ENCODE measurements around the gene NELFB. TPM values are rescaled to one million over a fixed set of nuclear protein-coding genes. Genes with fewer than 3 reads are reported as not detected.

NELFB gene
- total RNA-seq, 1 experiment from 2014 or later, result 95.0 TPM

DNA sequence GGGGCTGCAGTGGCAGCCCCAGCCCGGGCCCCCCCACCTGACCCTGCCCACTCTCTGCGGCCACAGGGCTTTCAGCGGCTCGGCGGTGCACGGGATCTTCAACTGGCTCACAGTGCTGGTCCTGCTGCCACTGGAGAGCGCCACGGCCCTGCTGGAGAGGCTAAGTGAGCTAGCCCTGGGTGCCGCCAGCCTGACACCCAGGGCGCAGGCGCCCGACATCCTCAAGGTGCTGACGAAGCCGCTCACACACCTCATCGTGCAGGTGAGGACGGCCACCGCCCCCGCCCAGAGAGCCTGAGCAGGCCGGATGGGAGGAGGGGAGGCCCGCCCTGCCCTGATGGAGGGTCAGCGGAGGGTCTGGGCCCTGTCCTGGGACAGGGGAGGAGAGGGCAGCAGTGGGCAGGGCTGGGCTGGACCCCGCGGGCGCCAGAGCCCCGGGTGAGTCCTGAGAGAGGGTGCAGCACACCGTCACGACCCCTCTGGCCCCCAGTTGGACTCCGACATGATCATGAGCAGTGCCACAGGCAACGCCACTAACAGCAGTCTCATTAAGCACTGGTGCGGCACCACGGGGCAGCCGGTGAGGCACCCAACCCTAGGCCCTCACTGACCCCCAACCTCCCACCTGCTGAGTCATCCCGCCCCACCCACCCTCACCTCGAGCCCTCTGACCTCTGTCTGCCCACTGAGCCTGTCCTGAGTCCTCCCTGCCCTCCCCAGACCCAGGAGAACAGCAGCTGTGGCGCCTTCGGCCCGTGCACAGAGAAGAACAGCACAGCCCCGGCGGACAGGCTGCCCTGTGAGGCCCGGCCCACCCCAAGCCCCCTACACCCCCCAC, 21.8 kb upstream of the NELFB start (continued):
- TF ChIP-seq AFF4 (CRISPR knock-in tag; IDR thresholded peaks at IDR 0.05; ENCODE audit: borderline replicate concordance) (no peak), ATF1 (CRISPR knock-in tag; IDR thresholded peaks at IDR 0.05) (no peak)

DNA sequence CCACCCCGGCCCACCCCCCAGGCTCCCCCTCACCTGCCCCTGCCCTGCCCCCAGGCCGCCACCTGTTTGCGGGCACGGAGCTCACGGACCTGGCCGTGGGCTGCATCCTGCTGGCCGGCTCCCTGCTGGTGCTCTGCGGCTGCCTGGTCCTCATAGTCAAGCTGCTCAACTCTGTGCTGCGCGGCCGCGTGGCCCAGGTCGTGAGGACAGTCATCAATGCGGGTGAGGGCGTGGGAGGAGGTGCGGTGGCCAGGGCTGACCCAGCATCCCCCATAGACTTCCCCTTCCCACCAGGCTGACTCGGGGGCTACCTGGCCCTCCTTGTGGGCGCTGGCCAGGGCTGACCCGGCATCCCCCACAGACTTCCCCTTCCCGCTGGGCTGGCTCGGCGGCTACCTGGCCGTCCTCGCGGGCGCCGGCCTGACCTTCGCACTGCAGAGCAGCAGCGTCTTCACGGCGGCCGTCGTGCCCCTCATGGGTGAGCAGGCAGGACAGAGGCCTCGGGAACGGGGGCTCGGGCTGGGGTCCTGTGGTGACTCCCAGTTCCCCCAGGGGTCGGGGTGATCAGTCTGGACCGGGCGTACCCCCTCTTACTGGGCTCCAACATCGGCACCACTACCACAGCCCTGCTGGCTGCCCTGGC, 21.0 kb upstream of the NELFB start:
- Mint-ChIP-seq H3K27ac (no peak overlapping the region), H3K4me3 (no peak overlapping the region), H3K36me3 (no peaks in the 10 kb centered on the region), H3K9me3 (no peaks in the 10 kb centered on the region), H3K27me3 (ENCODE audit: low read depth) (no peaks in the 10 kb centered on the region), H3K4me1 (peaks cover 18% of the 10 kb centered on the region)
- DNase-seq (ENCODE audit: low spot score) (no peak), ATAC-seq (no peak)
- TF ChIP-seq, protein P1, sequence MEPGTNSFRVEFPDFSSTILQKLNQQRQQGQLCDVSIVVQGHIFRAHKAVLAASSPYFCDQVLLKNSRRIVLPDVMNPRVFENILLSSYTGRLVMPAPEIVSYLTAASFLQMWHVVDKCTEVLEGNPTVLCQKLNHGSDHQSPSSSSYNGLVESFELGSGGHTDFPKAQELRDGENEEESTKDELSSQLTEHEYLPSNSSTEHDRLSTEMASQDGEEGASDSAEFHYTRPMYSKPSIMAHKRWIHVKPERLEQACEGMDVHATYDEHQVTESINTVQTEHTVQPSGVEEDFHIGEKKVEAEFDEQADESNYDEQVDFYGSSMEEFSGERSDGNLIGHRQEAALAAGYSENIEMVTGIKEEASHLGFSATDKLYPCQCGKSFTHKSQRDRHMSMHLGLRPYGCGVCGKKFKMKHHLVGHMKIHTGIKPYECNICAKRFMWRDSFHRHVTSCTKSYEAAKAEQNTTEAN (CRISPR knock-in tag; IDR thresholded peaks at IDR 0.05), result no peak
- TF ChIP-seq, protein P2, sequence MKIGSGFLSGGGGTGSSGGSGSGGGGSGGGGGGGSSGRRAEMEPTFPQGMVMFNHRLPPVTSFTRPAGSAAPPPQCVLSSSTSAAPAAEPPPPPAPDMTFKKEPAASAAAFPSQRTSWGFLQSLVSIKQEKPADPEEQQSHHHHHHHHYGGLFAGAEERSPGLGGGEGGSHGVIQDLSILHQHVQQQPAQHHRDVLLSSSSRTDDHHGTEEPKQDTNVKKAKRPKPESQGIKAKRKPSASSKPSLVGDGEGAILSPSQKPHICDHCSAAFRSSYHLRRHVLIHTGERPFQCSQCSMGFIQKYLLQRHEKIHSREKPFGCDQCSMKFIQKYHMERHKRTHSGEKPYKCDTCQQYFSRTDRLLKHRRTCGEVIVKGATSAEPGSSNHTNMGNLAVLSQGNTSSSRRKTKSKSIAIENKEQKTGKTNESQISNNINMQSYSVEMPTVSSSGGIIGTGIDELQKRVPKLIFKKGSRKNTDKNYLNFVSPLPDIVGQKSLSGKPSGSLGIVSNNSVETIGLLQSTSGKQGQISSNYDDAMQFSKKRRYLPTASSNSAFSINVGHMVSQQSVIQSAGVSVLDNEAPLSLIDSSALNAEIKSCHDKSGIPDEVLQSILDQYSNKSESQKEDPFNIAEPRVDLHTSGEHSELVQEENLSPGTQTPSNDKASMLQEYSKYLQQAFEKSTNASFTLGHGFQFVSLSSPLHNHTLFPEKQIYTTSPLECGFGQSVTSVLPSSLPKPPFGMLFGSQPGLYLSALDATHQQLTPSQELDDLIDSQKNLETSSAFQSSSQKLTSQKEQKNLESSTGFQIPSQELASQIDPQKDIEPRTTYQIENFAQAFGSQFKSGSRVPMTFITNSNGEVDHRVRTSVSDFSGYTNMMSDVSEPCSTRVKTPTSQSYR (CRISPR knock-in tag; IDR thresholded peaks at IDR 0.05), result no peak
- no peak for TF ChIP-seq SOX15 (CRISPR knock-in tag; IDR thresholded peaks at IDR 0.05)
- TF ChIP-seq FOXP1 (CRISPR knock-in tag; IDR thresholded peaks at IDR 0.05; ENCODE audit: borderline replicate concordance), result 0 out of 2 replicates have a peak, but pooled peaks have one; percentile 20
- TF ChIP-seq, protein P3, sequence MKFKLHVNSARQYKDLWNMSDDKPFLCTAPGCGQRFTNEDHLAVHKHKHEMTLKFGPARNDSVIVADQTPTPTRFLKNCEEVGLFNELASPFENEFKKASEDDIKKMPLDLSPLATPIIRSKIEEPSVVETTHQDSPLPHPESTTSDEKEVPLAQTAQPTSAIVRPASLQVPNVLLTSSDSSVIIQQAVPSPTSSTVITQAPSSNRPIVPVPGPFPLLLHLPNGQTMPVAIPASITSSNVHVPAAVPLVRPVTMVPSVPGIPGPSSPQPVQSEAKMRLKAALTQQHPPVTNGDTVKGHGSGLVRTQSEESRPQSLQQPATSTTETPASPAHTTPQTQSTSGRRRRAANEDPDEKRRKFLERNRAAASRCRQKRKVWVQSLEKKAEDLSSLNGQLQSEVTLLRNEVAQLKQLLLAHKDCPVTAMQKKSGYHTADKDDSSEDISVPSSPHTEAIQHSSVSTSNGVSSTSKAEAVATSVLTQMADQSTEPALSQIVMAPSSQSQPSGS (CRISPR knock-in tag; IDR thresholded peaks at IDR 0.05; ENCODE audit: borderline replicate concordance, low read depth), result no peak
- no peak for TF ChIP-seq ETV6 (CRISPR knock-in tag; IDR thresholded peaks at IDR 0.05)
- ChIA-PET POLR2A (no interaction called here), CTCF (interaction anchor here (0.5 to 4.6 kb wide), 11 partner anchors 10 to 205 kb away, joined by 3 to 143 read pairs (median 3); partner anchors contain the start of genes CYSRT1, NPDC1, RNF208 and RNF224)

GRCh38 chr9:137234758-137235423, 20.2 kb upstream of the NELFB start:
- no peaks in the 10 kb centered on the region for H3K36me3 Mint-ChIP-seq
- TF ChIP-seq MYBL2 (CRISPR knock-in tag; IDR thresholded peaks at IDR 0.05), result no peak
- no peak for TF ChIP-seq SMAD4 (CRISPR knock-in tag; IDR thresholded peaks at IDR 0.05)
- TF ChIP-seq E2F5 (CRISPR knock-in tag; IDR thresholded peaks at IDR 0.05), result no peak
- TF ChIP-seq, protein P4, sequence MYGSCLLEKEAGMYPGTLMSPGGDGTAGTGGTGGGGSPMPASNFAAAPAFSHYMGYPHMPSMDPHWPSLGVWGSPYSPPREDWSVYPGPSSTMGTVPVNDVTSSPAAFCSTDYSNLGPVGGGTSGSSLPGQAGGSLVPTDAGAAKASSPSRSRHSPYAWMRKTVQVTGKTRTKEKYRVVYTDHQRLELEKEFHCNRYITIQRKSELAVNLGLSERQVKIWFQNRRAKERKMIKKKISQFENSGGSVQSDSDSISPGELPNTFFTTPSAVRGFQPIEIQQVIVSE (CRISPR knock-in tag; IDR thresholded peaks at IDR 0.05; ENCODE audit: borderline replicate concordance), result no peak
- TF ChIP-seq KAT7 (CRISPR knock-in tag; IDR thresholded peaks at IDR 0.05; ENCODE audit: borderline replicate concordance), result no peak
- no peak for TF ChIP-seq ZBTB21 (CRISPR knock-in tag; IDR thresholded peaks at IDR 0.05; ENCODE audit: borderline replicate concordance)
- no peak for TF ChIP-seq ZNF263 (CRISPR knock-in tag; IDR thresholded peaks at IDR 0.05; ENCODE audit: low read depth)
- TF ChIP-seq GABPB1 (CRISPR knock-in tag; IDR thresholded peaks at IDR 0.05), result no peak
- no peak for TF ChIP-seq TP53 (CRISPR knock-in tag; IDR thresholded peaks at IDR 0.05)
- no peak overlapping the region; the same call in 1 of the 2 replicates for H3K27ac Mint-ChIP-seq
- no peak for ATAC-seq
- no peaks in the 10 kb centered on the region for H3K9me3 Mint-ChIP-seq
- ChIA-PET CTCF (interaction anchor here (0.6 to 4.6 kb wide), 12 partner anchors 9 to 206 kb away, joined by 3 to 143 read pairs (median 9); partner anchors contain the start of genes CYSRT1, NELFB, RNF208 and RNF224), POLR2A (interaction anchor here (0.7 kb wide), 1 partner anchor 33 kb away, joined by 3 read pairs; no protein-coding TSS in a partner anchor)
- no peak for DNase-seq (ENCODE audit: low spot score)
- H3K27me3 Mint-ChIP-seq (ENCODE audit: low read depth), result no peaks in the 10 kb centered on the region
- H3K4me1 Mint-ChIP-seq, result peaks cover 18% of the 10 kb centered on the region
- no peak overlapping the region for H3K4me3 Mint-ChIP-seq

Measured in WTC11 (cell line).